Measurements from ENCODE around the gene TNC.

The TNC gene

DNA sequence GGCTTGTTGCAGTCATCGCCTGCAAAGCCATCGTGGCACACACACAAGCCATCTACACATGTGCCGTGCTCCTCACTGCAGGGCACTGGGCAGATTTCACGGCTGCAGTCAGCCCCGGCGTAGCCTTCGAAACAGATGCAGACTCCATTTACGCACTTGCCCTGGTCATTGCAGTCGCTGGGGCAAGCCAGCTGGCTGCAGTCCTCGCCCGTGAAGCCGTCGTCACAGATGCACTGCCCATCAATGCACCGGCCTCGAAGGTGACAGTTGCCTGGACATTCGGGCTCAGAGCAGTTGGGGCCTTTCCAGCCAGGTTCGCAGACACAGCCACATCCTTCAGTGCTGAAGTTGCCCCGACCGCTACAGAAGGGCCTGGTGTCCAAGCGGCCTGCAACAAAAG lies 31.1 kb downstream of the TNC start:
- FAIRE-seq = no peak
- TF ChIP-seq, protein P1, sequence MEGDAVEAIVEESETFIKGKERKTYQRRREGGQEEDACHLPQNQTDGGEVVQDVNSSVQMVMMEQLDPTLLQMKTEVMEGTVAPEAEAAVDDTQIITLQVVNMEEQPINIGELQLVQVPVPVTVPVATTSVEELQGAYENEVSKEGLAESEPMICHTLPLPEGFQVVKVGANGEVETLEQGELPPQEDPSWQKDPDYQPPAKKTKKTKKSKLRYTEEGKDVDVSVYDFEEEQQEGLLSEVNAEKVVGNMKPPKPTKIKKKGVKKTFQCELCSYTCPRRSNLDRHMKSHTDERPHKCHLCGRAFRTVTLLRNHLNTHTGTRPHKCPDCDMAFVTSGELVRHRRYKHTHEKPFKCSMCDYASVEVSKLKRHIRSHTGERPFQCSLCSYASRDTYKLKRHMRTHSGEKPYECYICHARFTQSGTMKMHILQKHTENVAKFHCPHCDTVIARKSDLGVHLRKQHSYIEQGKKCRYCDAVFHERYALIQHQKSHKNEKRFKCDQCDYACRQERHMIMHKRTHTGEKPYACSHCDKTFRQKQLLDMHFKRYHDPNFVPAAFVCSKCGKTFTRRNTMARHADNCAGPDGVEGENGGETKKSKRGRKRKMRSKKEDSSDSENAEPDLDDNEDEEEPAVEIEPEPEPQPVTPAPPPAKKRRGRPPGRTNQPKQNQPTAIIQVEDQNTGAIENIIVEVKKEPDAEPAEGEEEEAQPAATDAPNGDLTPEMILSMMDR (IDR thresholded peaks at IDR 0.05; ENCODE audit: insufficient read depth, missing control alignments) = no peak
- no peak for DNase-seq (ENCODE audit: insufficient read length, low spot score)

DNA sequence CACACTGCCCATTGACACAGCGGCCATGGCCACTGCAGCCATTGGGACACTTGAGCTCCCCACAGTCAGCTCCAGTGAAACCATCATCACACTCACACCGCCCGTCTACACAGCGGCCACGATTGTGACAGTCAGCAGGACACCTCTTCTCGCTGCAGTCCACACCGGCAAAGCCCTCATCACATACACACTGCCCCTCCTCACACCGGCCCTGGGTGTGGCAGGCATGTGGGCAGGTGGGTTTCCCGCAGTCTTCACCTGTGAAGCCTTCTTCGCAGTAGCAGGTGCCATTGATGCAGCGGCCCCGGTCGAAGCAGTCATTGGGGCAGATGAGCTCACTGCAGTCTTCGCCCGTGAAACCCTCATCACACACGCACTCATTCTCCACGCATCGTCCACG lies 31.5 kb downstream of the TNC start:
- TF ChIP-seq, protein P1 (IDR thresholded peaks at IDR 0.05; ENCODE audit: insufficient read depth, missing control alignments) = no peak
- no peak for DNase-seq (ENCODE audit: insufficient read length, low spot score)
- no peak for FAIRE-seq

DNA sequence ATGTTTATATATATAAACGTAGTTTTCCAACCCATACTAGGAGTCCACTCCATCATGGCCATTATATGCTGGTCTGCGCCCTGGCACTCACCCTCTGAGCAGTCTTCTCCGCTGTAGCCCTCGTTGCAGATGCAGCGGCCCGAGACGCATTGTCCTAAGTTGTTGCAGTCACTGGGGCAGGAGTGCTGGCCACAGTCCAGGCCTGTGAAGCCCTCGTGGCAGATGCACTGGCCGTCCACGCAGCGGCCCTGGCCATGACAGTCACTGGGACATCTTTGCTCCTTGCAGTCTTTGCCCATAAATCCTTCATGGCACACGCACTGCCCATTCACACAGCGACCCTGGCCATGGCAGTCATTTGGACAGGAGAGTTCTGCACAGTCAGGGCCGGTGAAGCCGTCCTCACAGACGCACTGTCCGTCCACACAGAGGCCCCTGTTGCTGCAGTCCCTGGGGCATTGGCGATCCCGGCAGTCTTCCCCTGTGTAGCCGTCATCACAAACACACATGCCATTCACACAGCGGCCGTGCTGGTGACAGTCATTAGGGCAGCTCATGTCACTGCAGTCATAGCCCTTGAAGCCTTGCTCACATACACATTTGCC lies 32.1 kb downstream of the TNC start:
- TF ChIP-seq, protein P1 (IDR thresholded peaks at IDR 0.05; ENCODE audit: insufficient read depth, missing control alignments) = no peak
- DNase-seq (ENCODE audit: insufficient read length, low spot score) = no peak
- no peak for FAIRE-seq

DNA sequence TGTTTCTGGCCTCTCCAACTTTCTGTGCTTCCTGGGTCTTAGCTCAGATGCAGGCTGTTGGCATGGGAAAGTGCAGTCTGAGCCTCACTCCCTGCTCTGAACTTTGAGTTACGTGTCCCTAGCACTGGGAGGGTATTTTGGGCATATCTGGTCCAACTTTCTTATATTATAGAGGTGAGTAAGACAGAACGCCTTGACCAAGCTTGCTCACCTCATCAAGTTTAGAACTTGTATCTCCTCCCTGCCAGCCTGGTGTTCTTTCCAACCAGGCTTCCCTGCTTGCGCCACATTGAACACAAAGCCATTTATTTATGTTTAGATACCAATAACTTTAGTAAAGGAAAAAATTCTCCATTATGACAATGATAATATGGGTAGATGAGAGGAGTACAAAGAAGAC lies 33.2 kb downstream of the TNC start:
- TF ChIP-seq, protein P1 (IDR thresholded peaks at IDR 0.05; ENCODE audit: insufficient read depth, missing control alignments) = no peak
- DNase-seq (ENCODE audit: insufficient read length, low spot score) = no peak
- no peak for FAIRE-seq

DNA sequence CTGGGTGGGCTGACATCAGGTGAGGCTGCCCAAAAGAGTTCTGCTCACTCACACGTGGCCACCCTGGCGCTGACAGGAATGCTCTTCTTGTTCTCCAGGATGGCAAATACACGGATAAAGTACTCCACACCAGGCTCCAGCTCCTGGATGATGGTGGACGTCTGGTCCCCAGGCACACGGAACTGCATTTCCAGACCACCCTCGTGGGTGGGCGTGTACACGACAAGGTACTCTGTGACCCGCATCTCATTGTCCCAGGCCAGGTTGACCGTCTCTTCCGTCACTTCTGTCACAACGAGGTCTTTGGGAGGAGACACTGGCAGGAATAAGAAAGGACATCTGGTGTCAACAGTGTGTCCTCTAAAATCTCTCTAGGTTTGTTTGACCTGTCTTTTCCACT lies 33.8 kb downstream of the TNC start:
- DNase-seq (ENCODE audit: insufficient read length, low spot score) = no peak
- no peak for FAIRE-seq
- TF ChIP-seq, protein P1 (IDR thresholded peaks at IDR 0.05; ENCODE audit: insufficient read depth, missing control alignments) = no peak

DNA sequence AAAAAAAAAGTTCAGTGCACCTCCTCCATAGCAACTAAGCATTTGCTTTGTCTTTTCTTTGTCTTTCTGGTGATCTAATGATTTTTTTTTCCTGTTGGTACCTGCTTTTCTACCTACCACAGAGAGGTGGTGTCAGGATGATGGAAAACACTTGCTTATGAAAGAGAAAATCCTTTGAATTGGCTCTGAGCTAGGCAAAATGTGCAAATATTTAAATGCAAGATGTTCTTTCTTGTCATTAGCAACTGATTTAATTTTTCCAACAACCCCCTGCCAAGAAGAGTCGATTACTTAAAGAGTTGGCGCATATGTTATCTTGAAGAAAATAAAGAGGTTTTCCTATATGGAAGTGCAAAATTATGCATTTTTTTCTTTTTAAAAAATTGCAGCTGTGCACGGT lies 37.7 kb downstream of the TNC start:
- DNase-seq (ENCODE audit: insufficient read length, low spot score) (no peak), FAIRE-seq (no peak)
- TF ChIP-seq, protein P1 (IDR thresholded peaks at IDR 0.05; ENCODE audit: insufficient read depth, missing control alignments) = no peak

DNA sequence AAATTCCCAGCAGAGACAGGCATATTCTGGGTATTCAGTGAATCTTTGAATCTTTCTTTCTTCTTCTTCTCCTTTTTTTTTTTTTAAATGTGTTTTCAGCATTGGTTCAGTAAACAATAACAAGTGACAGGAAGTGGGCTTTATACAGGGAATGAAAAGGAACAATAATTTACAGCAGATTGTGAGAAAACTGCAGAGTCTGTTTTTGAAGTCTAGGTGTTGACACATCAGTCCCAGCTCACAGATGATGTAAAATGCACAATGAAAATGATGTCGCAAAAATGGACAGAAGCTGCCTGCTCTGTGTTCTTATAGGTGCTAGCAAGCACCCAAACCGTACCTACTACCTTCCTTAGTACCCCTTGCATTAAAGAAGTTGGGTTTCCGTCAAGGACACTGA lies 38.8 kb downstream of the TNC start:
- FAIRE-seq (no peak), DNase-seq (ENCODE audit: insufficient read length, low spot score) (no peak)
- TF ChIP-seq, protein P1 (IDR thresholded peaks at IDR 0.05; ENCODE audit: insufficient read depth, missing control alignments) = no peak
